GM19397 (cell line): Measurements from ENCODE around the gene CMC1.
"Not testable (repeated sequence)": the region's sequence is repeated elsewhere in the genome, so short reads cannot be mapped to it uniquely, and the experiment has no call there.

Experiments
- ATAC-seq: cut with Tn5 transposase; IDR thresholded peaks from one replicate; pipeline ENCODE4 v1.9.1; 2021; ENCODE audit warnings: mild to moderate bottlenecking, moderate library complexity; ENCODE audit not compliant: unreplicated experiment

CMC1 gene

DNA sequence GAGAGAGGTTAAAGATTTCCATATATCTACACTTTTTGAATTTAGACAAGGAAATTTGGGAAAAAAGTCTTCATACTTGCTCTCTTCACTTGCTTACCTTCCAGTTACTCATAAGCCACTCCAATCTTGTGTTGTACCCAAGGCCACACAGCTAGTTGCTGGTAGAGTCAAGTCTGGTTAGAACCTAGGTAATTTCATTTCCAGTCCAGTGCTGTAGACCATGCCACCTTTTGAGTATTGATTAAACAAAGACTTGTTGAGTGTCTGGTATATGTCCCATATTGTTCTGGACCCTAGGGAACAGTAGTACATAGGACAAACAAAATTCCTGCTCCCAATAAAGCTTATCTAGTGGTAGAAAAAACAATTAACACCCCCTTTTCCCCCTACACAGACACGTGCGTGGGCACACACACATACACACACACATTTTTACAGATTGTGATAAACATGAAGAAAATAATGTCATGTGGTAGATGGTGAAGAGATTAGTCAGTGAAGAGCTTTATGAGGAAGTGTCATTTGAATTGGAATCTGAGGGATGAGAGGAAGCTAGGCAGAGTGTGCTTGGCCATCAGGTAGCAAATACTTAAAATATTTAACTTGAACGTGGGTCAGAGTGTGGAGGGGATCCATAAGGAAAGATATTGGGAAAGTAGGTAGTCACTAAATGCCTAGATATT is 2.1 kb downstream of the CMC1 start:
- ATAC-seq: no peak

DNA sequence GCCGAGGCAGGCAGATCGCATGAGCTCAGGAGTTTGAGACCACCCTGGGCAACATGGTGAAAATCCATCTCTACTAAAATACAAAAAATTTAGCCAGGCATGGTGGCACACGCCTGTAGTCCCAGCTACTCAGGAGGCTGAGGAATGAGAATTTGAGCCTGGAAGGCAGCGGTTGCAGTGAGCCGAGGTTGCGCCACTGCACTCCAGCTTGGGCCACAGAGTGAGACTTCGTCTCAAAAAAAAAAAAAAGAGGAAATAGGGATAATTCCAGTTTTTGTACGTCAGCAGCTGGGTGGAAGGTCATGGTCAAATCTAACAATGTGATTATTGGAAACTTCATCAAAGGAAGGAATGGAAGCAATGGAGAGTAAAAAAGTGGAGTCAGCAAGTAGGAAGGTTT is 3.1 kb downstream of the CMC1 start:
- ATAC-seq: no peak

DNA sequence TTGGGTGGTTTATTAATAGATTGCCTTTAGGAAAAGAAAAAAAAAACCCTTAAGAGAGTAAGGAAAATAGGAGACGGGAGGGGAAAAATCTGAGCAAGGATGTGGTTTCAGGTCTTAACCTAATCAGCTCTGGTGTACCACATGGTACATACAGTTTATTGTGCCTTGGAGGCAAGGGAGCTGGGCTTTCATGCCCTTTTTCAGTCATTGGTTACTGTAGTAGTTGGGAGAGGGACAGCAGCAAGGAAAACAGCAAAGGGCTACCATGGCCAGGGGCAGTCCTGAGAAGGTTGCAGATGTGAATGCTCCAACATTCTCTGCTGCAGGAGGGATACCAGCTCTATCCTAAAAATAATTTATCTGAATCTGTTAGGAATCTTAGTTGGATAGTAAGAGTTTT is 5.9 kb downstream of the CMC1 start:
- no peak for ATAC-seq

DNA sequence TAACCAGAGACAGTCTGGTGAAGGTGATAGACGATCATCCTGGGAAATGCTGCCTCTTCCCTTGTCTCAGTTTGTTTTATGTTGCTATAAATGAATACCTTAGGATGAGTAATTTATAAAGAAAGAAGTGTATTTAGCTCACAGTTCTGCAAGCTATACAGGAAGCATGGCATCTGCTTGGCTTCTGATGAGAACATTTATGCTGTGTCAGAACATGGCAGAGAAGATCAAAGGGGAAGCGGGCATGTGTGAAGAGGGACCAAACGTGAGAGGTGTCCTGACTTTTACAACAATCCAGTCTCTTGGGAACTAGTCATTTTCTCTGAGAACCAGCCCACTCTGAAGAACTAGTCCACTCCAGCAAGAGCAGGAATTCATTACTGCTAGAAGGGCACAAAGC is 9.6 kb downstream of the CMC1 start:
- no peak for ATAC-seq

- no peak for ATAC-seq
Measured at GRCh38 chr3:28252001-28252431, 10.6 kb downstream of the CMC1 start.

DNA sequence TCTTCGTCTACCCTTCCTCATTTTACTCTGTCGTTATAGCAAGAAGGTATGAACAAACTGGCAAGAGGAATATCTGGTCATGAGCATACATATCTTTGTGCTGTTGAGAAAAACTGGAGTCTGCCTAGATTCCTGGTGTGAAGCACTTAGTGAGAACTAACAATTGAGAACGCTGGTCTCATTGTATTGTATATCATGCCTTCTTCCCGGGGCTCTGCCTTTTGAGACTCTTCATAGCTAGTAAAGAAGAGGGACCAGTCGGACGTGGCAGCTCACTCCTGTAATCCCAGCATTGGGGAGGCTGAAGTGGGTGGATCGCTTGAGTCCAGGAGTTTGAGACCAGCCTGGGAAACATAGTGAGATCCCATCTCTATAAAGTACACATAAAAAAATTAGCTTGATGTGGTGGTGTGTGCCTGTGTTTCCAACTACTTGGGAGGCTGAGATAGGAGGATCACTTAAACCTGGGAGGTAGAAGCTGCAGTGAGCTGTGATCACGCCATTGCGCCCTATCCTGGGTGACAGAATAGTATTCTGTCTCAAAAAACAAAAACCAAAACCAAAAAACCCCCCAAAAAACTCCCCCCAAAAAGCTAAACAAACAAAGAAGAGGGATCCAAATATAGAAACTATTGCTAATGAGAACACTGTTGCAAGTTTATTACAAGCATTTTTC is 11.8 kb downstream of the CMC1 start:
- ATAC-seq: no peak

DNA sequence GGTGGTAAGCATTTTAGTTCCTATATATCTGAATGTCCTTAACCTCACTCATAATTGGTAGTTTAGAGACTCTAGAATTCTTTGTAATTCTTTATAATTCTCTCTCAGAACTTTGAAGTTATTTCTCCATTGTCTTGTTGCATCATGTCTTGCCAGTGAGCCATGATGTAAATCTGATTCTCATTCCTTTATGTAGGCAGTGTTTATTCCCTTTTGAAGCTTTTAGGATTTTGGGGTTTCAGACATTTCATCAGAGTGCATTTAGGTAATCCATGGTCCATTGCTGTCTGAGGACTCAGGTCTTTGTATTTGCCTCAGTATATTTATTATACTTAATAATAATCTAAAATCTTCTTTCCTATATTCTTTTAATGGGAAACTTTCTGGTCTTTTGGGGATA is 20.6 kb downstream of the CMC1 start:
- no peak for ATAC-seq

- ATAC-seq: no peak
Measured at GRCh38 chr3:28265641-28266040, 24.2 kb downstream of the CMC1 start.

- ATAC-seq: no peak
Measured at GRCh38 chr3:28267984-28268849, 26.8 kb downstream of the CMC1 start.

DNA sequence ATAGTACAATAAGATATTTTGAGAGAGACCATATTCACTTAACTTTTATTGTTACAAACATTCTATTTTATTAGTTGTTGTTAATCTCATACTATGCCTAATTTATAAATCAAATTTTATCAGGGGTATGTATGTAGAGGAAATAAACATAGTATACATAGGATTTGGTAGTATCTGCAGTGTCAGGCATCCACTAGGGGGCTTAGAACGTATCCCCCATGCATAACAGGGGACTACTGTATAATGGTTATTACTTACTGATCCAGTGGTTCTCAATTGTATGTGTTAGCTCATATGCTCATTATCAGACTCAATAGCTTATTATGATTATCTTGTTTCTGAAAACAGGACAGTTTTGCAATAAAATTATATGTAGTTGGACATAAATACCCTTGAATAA is 27.6 kb downstream of the CMC1 start:
- no peak for ATAC-seq

GRCh38 chr3:28269884-28270283 is 28.5 kb downstream of the CMC1 start:
- not testable (repeated sequence) for ATAC-seq

- no peak for ATAC-seq
Measured at GRCh38 chr3:28273837-28274236, 32.4 kb downstream of the CMC1 start.

- ATAC-seq: no peak
Measured at GRCh38 chr3:28278918-28279317, 37.5 kb downstream of the CMC1 start.

GRCh38 chr3:28279770-28280169 is 38.4 kb downstream of the CMC1 start:
- no peak for ATAC-seq

DNA sequence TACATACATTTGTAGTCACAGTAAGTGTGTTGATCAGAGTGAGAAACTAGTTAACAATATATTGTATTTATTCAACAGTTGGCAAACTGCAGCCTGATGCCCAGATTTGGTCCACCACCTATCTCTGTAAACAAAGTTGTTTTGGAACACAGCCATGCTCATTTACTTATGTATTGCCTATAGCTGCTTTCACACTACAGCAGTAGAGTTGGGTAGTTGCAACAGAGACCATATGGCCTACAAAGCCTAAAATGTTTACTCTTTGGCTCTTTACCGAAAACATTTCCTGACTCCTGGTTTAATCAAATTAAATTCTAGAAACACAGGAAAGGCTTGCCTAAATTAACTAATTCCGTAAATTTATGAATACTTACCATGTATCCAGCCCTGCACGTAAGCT is 39.4 kb downstream of the CMC1 start:
- no peak for ATAC-seq

GRCh38 chr3:28286595-28286994 is 45.2 kb downstream of the CMC1 start:
- ATAC-seq: no peak

DNA sequence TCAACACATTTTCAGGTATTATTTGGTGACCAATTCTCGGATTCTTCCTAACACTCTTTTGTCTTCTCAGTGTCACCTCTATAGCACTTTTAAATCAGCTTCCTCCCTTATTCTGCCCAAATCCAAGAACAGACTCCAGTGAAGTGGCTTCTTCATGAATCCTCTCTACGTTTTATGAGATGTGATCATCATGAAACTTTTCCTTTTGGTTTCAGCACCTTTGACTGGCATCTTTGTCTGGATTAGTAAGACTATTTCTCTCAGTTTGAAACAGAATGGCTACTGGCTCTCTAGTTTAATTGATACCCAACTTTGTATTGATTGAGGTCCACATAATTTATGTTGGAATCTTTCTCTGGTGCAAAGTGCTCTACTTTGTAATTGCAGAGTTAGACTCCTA is 45.6 kb downstream of the CMC1 start:
- ATAC-seq: no peak

DNA sequence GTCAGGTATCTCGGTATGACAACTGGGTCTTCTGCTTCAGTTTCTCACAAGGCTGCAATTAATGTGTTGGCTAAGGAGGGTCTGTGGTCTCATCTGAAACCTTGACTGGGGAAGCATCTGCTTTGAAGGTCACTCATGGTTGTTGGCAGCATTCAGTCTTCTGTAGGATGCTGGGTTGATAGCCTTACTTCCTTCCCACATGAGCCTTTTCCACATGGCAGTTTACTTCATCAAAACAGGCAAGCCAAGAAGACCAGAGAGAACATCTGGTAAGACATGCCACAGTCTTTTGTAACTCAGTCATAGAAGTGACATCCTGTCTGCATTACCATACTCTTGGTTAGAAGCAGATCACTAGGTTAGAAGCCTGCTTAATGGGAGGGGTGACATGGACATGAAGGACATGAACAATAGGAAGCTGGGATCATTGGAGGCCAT is 49.5 kb downstream of the CMC1 start:
- no peak for ATAC-seq

DNA sequence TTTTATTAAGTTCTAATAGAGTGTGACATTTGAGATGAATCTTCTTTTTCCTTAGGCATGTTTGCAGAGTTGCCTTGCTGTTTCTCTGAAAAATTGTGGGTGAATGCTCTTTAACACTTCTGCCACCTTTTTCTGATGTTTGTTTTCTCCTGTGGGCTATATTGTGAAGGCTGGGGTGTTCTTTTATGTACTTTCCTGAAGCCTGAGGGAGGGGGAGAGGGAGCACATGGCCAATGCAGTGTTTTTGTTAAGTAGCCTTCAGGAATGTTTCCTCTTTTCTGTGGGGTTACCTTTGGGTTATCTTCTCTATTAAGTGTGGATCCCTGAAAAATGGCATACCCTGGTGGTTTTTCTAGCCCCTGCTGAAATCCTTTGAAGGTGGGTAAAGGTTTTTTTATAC is 50.2 kb downstream of the CMC1 start:
- ATAC-seq: no peak

- no peak for ATAC-seq
Measured at GRCh38 chr3:28292622-28293021, 51.2 kb downstream of the CMC1 start.

- ATAC-seq: no peak
Measured at GRCh38 chr3:28294667-28295413, 53.4 kb downstream of the CMC1 start.
